HCT116 (cell line): ENCODE data around the gene MIF. TPM values are rescaled to one million over a fixed set of nuclear protein-coding genes. Genes with fewer than 3 reads are reported as not detected.
A peak's percentile ranks its signal among the peaks of the same experiment; 100 is the strongest.

Experiments
- ATAC-seq: fragments of 200-7000 bp; cut with Tn5 transposase; 2 replicates; pipeline ENCODE4 v1.9.1; 2020; ENCODE audit warnings: mild to moderate bottlenecking, moderate library complexity
- BruUV-seq: library from RNA; stranded (reverse); fragments of 400-500 nt; replicated peaks from 2 replicates; lab custom pipeline; 2021; lab: Mats Ljungman, UMichigan
- CTCF ChIA-PET: fragments of 300-600 bp; sonication (Branson Sonifier 250); formaldehyde crosslinking; loops from one replicate; lab custom pipeline; 2021; ENCODE audit warnings: antibody characterized with exemption; lab: Charles Lee
- POLR2A ChIA-PET: fragments of 300-600, 350-600 bp; sonication (Branson Sonifier 250); formaldehyde crosslinking; loops from one replicate; lab custom pipeline; 2021; ENCODE audit warnings: antibody characterized with exemption; lab: Charles Lee
- RAD21 ChIA-PET, 2 experiments: fragments of 300-600 bp; sonication (Branson Sonifier 250); formaldehyde crosslinking; loops; one replicate each; lab custom pipeline; 2023; ENCODE audit warnings: low total read pairs in 2 of 2; ENCODE audit not compliant: uncharacterized antibody in 2 of 2, unreplicated experiment in 2 of 2, low non-redundant PET in 1 of 2; lab: Charles Lee
- DNase-seq: peaks from one replicate; pipeline ENCODE4 v3.0.0-alpha.2; 2010; ENCODE audit warnings: low read depth, low spot score
- H2AFZ ChIP-seq: fragments of 200-600 bp; shearing (Covaris generic), sonication (generic); 2 replicates; pipeline ENCODE4 v1.6.1; 2017; ENCODE audit warnings: low read depth, mixed run types, mixed read lengths, antibody characterized with exemption, low read length; ENCODE audit not compliant: poor library complexity, severe bottlenecking
- H3K27ac ChIP-seq: 2 replicates; pipeline ENCODE4 v1.5.1; 2012; ENCODE audit warnings: low read depth, low read length
- H3K27me3 ChIP-seq: fragments of 200-600 bp; sonication (generic); 2 replicates; pipeline ENCODE4 v1.6.1; 2016; ENCODE audit warnings: mixed run types, low read length, mixed read lengths; ENCODE audit not compliant: insufficient read depth
- H3K36me3 ChIP-seq, 2 experiments: fragments of 200-500 bp in 1 of 2; fragments of 200-600 bp in 1 of 2; sonication (Bioruptor generic) in 1 of 2; sonication (generic) in 1 of 2; 2 replicates each; pipeline versions ENCODE4 v1.5.1 to v1.6.1; 2014 to 2016; ENCODE audit warnings: low read length in 2 of 2, inconsistent platforms in 1 of 2, mixed read lengths in 1 of 2, mixed run types in 1 of 2; ENCODE audit not compliant: insufficient read depth in 2 of 2, control insufficient read depth in 1 of 2
- H3K4me1 ChIP-seq, 2 experiments: fragments of 200-600 bp in 1 of 2; sonication (generic) in 1 of 2; 2 replicates each; pipeline versions ENCODE4 v1.5.1 to v1.6.1; 2012 to 2017; ENCODE audit warnings: low read length in 2 of 2, inconsistent platforms in 1 of 2, mild to moderate bottlenecking in 1 of 2, mixed read lengths in 1 of 2, mixed run types in 1 of 2, moderate library complexity in 1 of 2; ENCODE audit not compliant: insufficient read depth in 2 of 2, control insufficient read depth in 1 of 2
- H3K4me2 ChIP-seq: fragments of 200-600 bp; sonication (generic); 2 replicates; pipeline ENCODE4 v1.6.1; 2017; ENCODE audit warnings: mixed run types, low read length, mixed read lengths
- H3K4me3 ChIP-seq, 2 experiments: fragments of 200-600 bp in 1 of 2; sonication (generic) in 1 of 2; replicated peaks in 1 of 2; 2 replicates each; pipeline ENCODE4 v1.5.1; 2011 to 2016; ENCODE audit warnings: low read length in 2 of 2, control low read depth in 1 of 2, low read depth in 1 of 2, mild to moderate bottlenecking in 1 of 2, mixed read lengths in 1 of 2, mixed run types in 1 of 2
- H3K79me2 ChIP-seq: fragments of 200-600 bp; sonication (generic); 2 replicates; pipeline ENCODE4 v1.6.1; 2017; ENCODE audit warnings: mild to moderate bottlenecking, mixed run types, low read length, moderate library complexity, mixed read lengths; ENCODE audit not compliant: insufficient read depth
- H3K9ac ChIP-seq: fragments of 200-600 bp; sonication (generic); 2 replicates; pipeline ENCODE4 v1.6.1; 2016; ENCODE audit warnings: low read length, mixed read lengths
- H3K9me2 ChIP-seq: fragments of 200-600 bp; sonication (generic), shearing (Covaris generic); 2 replicates; pipeline ENCODE4 v1.6.1; 2017; ENCODE audit warnings: mixed run types, mild to moderate bottlenecking, moderate library complexity; ENCODE audit not compliant: insufficient read depth
- H3K9me3 ChIP-seq, 2 experiments: fragments of 200-500 bp in 1 of 2; fragments of 200-600 bp in 1 of 2; sonication (Bioruptor generic) in 1 of 2; sonication (generic) in 1 of 2; 2 replicates each; pipeline ENCODE4 v1.6.1; 2014 to 2017; ENCODE audit warnings: low read length in 2 of 2, mixed read lengths in 2 of 2, inconsistent platforms in 1 of 2, low read depth in 1 of 2, mild to moderate bottlenecking in 1 of 2, mixed run types in 1 of 2, moderate library complexity in 1 of 2; ENCODE audit not compliant: control insufficient read depth in 1 of 2, insufficient read depth in 1 of 2
- H4K20me1 ChIP-seq: fragments of 200-600 bp; sonication (generic), shearing (Covaris generic); 2 replicates; pipeline ENCODE4 v1.6.1; 2017; ENCODE audit warnings: mixed run types, mild to moderate bottlenecking, moderate library complexity; ENCODE audit not compliant: insufficient read depth
- CTCF ChIP-seq, 3 experiments: fragments of 200-600 bp in 1 of 3; sonication (generic) in 1 of 3; IDR thresholded peaks in 2 of 3; conservative IDR thresholded peaks in 1 of 3; 2 replicates each; pipeline ENCODE4 v1.5.1; 2012 to 2017; ENCODE audit warnings: low read depth in 2 of 3, low read length in 2 of 3, antibody characterized with exemption in 1 of 3, borderline replicate concordance in 1 of 3, control low read depth in 1 of 3, mild to moderate bottlenecking in 1 of 3, mixed read lengths in 1 of 3, mixed run types in 1 of 3, moderate library complexity in 1 of 3; ENCODE audit not compliant: insufficient read depth in 1 of 3
- ELF1 ChIP-seq: IDR thresholded peaks from 2 replicates; pipeline ENCODE4 v1.6.1; 2012; ENCODE audit warnings: low read depth, borderline replicate concordance
- MAX ChIP-seq: IDR thresholded peaks from 2 replicates; pipeline ENCODE4 v1.6.1; 2012
- POLR2AphosphoS5 ChIP-seq: IDR thresholded peaks from 2 replicates; pipeline ENCODE4 v1.6.1; 2011; ENCODE audit warnings: mild to moderate bottlenecking, low read depth, low read length, moderate library complexity
- SIN3A ChIP-seq: IDR thresholded peaks from 2 replicates; pipeline ENCODE4 v1.6.1; 2012; ENCODE audit warnings: low read depth
- TCF7L2 ChIP-seq: IDR thresholded peaks from 2 replicates; pipeline ENCODE4 v1.7.0; 2011; ENCODE audit warnings: borderline replicate concordance, inconsistent platforms; ENCODE audit not compliant: insufficient read depth, insufficient read length; ENCODE audit errors: extremely low read depth
- ZBTB33 ChIP-seq: IDR thresholded peaks from 2 replicates; pipeline ENCODE4 v1.6.1; 2011; ENCODE audit warnings: mild to moderate bottlenecking, low read length, moderate library complexity; ENCODE audit not compliant: insufficient replicate concordance; ENCODE audit errors: extremely low read depth
- ZFX ChIP-seq: fragments of 450-650 bp; IDR thresholded peaks from 2 replicates; pipeline ENCODE4 v1.6.1; 2017
- intact Hi-C: fragments of 100-400 bp; cut with micrococcal nuclease; formaldehyde crosslinking; loops from 2 replicates; pipeline ENCODE4 v1.10.0; 2022
- total RNA-seq: library from RNA; stranded (reverse); gene quantifications from one replicate; pipeline ENCODE4 v1.2.1, GENCODE V29; 2021; ENCODE audit not compliant: unreplicated experiment

The MIF gene
- total RNA-seq, 1 experiment from 2014 or later, result 1,511 TPM

GRCh38 chr22:23894710-23895598 lies 771 bp downstream of the MIF start:
- Histone ChIP-seq H3K9ac (peak overlapping the region; percentile 99), H3K79me2 (peaks cover 25% of the 10 kb centered on the region), H3K4me2 (peak overlapping the region; percentile 85), H3K36me3 (peaks cover 12 to 23% of the 10 kb centered on the region in 2 experiments; a peak in 3 of 4 replicates), H4K20me1 (peaks cover 7% of the 10 kb centered on the region; the same call in 1 of the 2 replicates), H3K4me3 (peak overlapping the region; percentile 92), H3K9me2 (no peaks in the 10 kb centered on the region), H3K27ac (peak overlapping the region; percentile 91), H3K27me3 (no peaks in the 10 kb centered on the region), H3K4me1 (peaks cover 16 to 31% of the 10 kb centered on the region in 2 experiments), H2AFZ (no peak overlapping the region), H3K9me3 (no peaks in the 10 kb centered on the region)
- no peak for TF ChIP-seq ZBTB33
- TF ChIP-seq ELF1, result no peak
- TF ChIP-seq SIN3A, result peak; percentile 30; the same call in 1 of the 2 replicates
- peak in 2 of 3 experiments; percentile 47 to 50; a peak in 4 of 6 replicates for TF ChIP-seq CTCF (IDR thresholded peaks at IDR 0.05 in 2 of 3, conservative IDR thresholded peaks at IDR 0.05 in 1 of 3; ENCODE audit: borderline replicate concordance in 1 of 3, insufficient read depth in 1 of 3, low read depth in 2 of 3, low read length in 2 of 3)
- TF ChIP-seq ZFX, result peak; percentile 83
- peak; percentile 87 for TF ChIP-seq MAX
- TF ChIP-seq TCF7L2, result peak; percentile 82
- peak; percentile 64 for TF ChIP-seq POLR2AphosphoS5
- DNase-seq (peak; percentile 76), ATAC-seq (peak; percentile 59)
- BruUV-seq, result TSS peak; percentile 79
- RAD21 ChIA-PET, result no interaction called here
- intact Hi-C loops, result loop anchor here (5.0 kb wide), 1 partner anchor 38 kb away; the partner anchor contains the start of gene SLC2A11
- POLR2A ChIA-PET, result interaction anchor here (0.7 to 1.9 kb wide), 9 partner anchors 8 to 37 kb away, joined by 3 to 23 read pairs (median 6); partner anchors contain the start of gene SLC2A11
- CTCF ChIA-PET, result interaction anchor here (0.6 to 1.9 kb wide), 25 partner anchors 8 to 540 kb away, joined by 3 to 21 read pairs (median 4); partner anchors contain the start of gene SLC2A11
